Measurements from ENCODE around the gene AVL9.

Gene AVL9

DNA sequence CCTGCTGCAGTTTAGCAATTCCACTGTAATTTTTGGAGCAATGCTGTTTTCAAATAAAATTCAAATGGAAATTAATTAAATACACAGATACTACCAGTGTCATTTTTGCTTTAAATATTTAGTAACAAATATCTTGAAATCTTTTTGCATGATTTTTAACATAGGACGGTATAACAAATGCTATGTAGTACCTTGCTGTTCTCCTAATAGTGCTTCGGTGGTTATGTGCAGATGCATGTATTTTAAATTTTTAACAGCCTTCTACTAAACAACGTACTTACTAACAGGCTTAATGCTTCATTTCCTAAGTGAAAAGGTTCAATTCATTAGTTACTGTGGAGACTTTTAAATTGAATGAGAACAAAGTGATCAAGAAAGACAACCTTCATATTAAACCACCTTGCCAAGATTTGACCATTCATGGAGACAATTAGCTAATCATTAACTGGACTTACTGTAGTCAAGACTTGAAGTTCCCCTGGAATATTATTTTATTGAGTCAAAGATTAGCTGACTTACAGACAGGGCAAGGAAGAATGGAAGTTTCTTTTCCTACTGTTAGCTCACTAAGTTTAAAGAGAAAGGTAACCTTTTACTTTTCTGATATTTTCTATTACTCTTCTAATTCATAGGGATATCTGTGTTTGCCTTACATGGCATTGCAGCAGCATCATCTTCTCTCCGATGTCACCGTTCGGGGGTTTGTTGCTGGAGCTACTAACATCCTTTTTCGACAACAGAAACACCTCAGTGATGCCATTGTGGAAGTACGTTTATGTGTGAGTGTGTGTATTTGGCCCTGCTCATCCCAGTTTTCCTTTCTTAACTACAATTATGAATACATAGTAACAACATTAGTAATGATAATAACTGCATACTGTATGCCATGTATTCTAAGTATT is 74.3 kb downstream of the AVL9 start:
- TF ChIP-seq, protein P1, sequence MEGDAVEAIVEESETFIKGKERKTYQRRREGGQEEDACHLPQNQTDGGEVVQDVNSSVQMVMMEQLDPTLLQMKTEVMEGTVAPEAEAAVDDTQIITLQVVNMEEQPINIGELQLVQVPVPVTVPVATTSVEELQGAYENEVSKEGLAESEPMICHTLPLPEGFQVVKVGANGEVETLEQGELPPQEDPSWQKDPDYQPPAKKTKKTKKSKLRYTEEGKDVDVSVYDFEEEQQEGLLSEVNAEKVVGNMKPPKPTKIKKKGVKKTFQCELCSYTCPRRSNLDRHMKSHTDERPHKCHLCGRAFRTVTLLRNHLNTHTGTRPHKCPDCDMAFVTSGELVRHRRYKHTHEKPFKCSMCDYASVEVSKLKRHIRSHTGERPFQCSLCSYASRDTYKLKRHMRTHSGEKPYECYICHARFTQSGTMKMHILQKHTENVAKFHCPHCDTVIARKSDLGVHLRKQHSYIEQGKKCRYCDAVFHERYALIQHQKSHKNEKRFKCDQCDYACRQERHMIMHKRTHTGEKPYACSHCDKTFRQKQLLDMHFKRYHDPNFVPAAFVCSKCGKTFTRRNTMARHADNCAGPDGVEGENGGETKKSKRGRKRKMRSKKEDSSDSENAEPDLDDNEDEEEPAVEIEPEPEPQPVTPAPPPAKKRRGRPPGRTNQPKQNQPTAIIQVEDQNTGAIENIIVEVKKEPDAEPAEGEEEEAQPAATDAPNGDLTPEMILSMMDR (IDR thresholded peaks at IDR 0.05; ENCODE audit: insufficient read depth, low read depth, low read length, missing control alignments): no peak
- no peak for DNase-seq (ENCODE audit: low read depth)
- H3K4me3 ChIP-seq (ENCODE audit: low read depth, low read length): no peak overlapping the region

DNA sequence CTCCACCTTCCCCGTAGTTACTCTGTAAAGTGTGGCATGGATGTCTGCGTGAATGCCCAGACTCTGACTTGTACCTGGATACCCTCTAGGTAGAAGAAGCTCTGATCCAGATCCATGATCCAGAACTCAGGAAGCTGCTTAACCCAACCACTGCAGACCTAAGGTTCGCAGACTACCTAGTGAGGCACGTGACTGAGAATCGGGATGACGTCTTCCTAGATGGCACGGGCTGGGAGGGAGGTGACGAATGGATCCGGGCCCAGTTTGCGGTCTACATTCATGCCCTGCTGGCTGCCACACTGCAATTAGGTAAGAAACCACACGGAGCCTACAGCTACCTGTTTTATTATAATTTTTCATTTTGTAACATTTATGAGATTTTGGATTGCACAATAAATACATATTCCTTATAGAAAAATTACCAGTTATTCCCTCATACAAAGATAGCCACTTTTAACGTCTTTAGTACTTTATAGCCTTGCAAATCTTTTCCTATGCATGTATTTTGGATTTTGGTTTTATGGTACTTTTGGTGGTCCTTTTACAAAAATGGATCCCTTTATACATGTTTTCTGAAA is 77.9 kb downstream of the AVL9 start:
- TF ChIP-seq, protein P1 (IDR thresholded peaks at IDR 0.05; ENCODE audit: insufficient read depth, low read depth, low read length, missing control alignments): no peak
- no peak for DNase-seq (ENCODE audit: low read depth)
- H3K4me3 ChIP-seq (ENCODE audit: low read depth, low read length): no peak overlapping the region

DNA sequence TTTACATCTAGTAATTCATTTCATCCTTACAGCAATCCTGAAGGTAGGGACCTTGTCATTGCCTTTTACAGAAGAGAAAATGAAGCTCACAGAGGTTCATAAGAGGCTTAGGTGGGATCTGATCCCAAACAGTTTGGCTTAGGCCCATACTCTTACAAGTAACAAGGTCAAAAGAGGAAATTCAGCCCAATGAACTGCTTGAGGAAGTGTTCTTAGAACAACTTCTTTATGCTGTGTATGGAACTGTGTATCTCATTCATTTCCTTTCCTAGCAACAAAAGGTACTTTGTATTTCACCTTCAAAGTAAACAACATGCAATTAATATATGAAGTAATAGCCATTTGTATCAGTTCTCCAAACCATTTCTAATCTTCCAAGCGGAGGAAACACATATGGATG is 79.3 kb downstream of the AVL9 start:
- H3K4me3 ChIP-seq (ENCODE audit: low read depth, low read length): no peak overlapping the region
- TF ChIP-seq, protein P1 (IDR thresholded peaks at IDR 0.05; ENCODE audit: insufficient read depth, low read depth, low read length, missing control alignments): no peak
- no peak for DNase-seq (ENCODE audit: low read depth)

DNA sequence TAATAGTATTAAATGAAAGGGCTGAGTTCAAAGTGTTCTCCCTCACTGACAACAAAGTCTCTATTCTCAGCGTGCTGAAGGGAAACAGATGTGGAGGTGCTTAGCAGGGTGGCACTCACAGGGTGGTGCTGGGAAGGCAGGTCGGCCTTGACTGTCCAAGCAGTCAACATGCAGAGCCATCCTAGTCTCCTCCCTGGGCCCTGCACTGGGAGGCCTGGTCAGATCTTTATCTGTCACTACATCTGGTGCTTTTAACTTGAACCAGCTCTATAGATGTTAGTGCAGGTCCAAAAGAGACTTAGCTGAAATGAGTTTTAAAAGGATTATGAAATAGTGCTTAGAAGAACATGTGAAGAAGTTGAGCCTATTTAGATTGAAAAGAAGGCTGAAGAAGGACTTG is 82.1 kb downstream of the AVL9 start:
- no peak for DNase-seq (ENCODE audit: low read depth)
- H3K4me3 ChIP-seq (ENCODE audit: low read depth, low read length): no peak overlapping the region
- TF ChIP-seq, protein P1 (IDR thresholded peaks at IDR 0.05; ENCODE audit: insufficient read depth, low read depth, low read length, missing control alignments): no peak

DNA sequence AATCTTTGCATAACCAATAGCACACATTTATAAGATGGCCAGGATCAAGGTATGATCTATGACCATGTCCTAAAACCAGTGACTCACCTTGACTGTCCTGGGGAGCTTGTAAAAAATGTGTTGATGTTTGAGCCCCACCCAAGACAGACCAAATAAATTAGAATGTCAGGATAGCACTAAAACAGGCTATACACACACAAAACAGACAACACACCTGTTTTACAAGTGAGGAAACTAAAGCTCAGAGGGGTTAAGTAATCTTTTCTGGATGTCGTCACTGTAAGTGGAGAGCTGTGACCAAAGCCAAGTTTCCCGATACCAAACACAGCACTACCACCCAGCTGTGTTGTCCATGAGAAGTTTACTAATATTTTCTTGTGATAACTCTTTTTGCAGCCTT is 84.5 kb downstream of the AVL9 start:
- no peak overlapping the region for H3K4me3 ChIP-seq (ENCODE audit: low read depth, low read length)
- TF ChIP-seq, protein P1 (IDR thresholded peaks at IDR 0.05; ENCODE audit: insufficient read depth, low read depth, low read length, missing control alignments): no peak
- no peak for DNase-seq (ENCODE audit: low read depth)

DNA sequence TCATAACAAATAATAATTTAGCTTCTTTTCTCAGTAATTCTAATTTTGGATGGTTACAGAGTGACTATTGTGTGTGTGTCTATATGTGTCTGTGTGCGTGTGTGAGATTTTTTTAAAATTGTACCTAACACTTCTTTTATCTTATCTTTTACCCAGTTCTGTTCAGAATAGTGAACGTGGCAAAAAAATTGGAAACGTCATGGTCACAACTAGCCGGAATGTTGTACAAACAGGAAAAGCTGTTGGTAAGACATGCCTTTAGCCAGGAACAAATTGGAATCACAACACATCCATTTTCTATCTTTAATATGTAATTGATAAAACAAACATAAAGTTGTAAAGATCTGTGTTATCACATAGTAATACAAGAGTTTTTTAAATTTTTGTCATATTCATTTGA is 85.4 kb downstream of the AVL9 start:
- TF ChIP-seq, protein P1 (IDR thresholded peaks at IDR 0.05; ENCODE audit: insufficient read depth, low read depth, low read length, missing control alignments): no peak
- H3K4me3 ChIP-seq (ENCODE audit: low read depth, low read length): no peak overlapping the region

More for the DNA sequence above, 85.4 kb downstream of the AVL9 start:
- DNase-seq (ENCODE audit: low read depth): no peak

Measured in GM12865 (cell line).